Endothelial cell of umbilical vein (primary cell): Measurements from ENCODE around the gene SERPINA5.

Experiments
- CTCF ChIP-seq, 2 donors: IDR thresholded peaks; 1 replicate in 1 of 2; 2 replicates in 1 of 2; pipeline ENCODE4 v1.5.1; 2011; ENCODE audit warnings: low read length in 2 of 2, mild to moderate bottlenecking in 2 of 2, moderate library complexity in 2 of 2, control low read depth in 1 of 2, inconsistent platforms in 1 of 2, low read depth in 1 of 2; ENCODE audit not compliant: insufficient read depth in 1 of 2; ENCODE audit errors: extremely low read depth in 1 of 2
- POLR2A ChIP-seq: IDR thresholded peaks from 2 replicates; pipeline ENCODE4 v1.6.1; 2012; ENCODE audit warnings: low read depth, mild to moderate bottlenecking, control low read depth, low read length

GRCh38 chr14:94612174-94612573, 30.9 kb downstream of the SERPINA5 start, which contains the start of gene SERPINA3:
- TF ChIP-seq POLR2A (no peak), CTCF (IDR thresholded peaks at IDR 0.05; ENCODE audit: extremely low read depth in 1 of 2, insufficient read depth in 1 of 2, low read depth in 1 of 2, low read length in 2 of 2) (no peak)
